ENCODE measurements around the gene MAMSTR.
"Not testable (repeated sequence)": the region's sequence is repeated elsewhere in the genome, so short reads cannot be mapped to it uniquely, and the experiment has no call there.

Gene MAMSTR

GRCh38 chr19:48683349-48683748, 36.2 kb downstream of the MAMSTR start:
- peak in 1 of 5 experiments; percentile 17 for DNase-seq

GRCh38 chr19:48681127-48681470, 38.4 kb downstream of the MAMSTR start:
- peak in 1 of 5 experiments; percentile 19 for DNase-seq

- DNase-seq, result no peak
Observed at GRCh38 chr19:48680436-48681126, 38.9 kb downstream of the MAMSTR start.

GRCh38 chr19:48680006-48680405, 39.5 kb downstream of the MAMSTR start:
- DNase-seq, result not testable (repeated sequence)

- no peak for DNase-seq
Observed at GRCh38 chr19:48678201-48678600, 41.3 kb downstream of the MAMSTR start.

- no peak for DNase-seq
Observed at GRCh38 chr19:48676887-48677286, 42.6 kb downstream of the MAMSTR start.

- DNase-seq, result no peak
Observed at GRCh38 chr19:48676487-48676886, 43.0 kb downstream of the MAMSTR start.

GRCh38 chr19:48674921-48675824, 44.4 kb downstream of the MAMSTR start:
- peak; percentile 20 to 77 (median 60) for DNase-seq

GRCh38 chr19:48674216-48674809, 45.2 kb downstream of the MAMSTR start:
- no peak for DNase-seq

GRCh38 chr19:48673436-48674100, 46.0 kb downstream of the MAMSTR start:
- DNase-seq, result no peak

GRCh38 chr19:48672994-48673393, 46.5 kb downstream of the MAMSTR start, which contains the start of gene NTN5:
NTN5 (minus strand) TSS chr19:48673017; CDS start chr19:48670986, 2,031 bp downstream.
- DNase-seq, result no peak

- no peak for DNase-seq
Observed at GRCh38 chr19:48671446-48671995, 48.0 kb downstream of the MAMSTR start.

- no peak for DNase-seq
Observed at GRCh38 chr19:48670699-48671445, 48.7 kb downstream of the MAMSTR start.

- no peak for DNase-seq
Observed at GRCh38 chr19:48669903-48670668, 49.4 kb downstream of the MAMSTR start.

GRCh38 chr19:48668761-48669160, 50.8 kb downstream of the MAMSTR start:
- no peak for DNase-seq

GRCh38 chr19:48668332-48668731, 51.2 kb downstream of the MAMSTR start:
- DNase-seq, result no peak

- DNase-seq, result no peak
Observed at GRCh38 chr19:48665786-48666185, 53.7 kb downstream of the MAMSTR start.

- no peak for DNase-seq
Observed at GRCh38 chr19:48664476-48664875, 55.0 kb downstream of the MAMSTR start.

- no peak for DNase-seq
Observed at GRCh38 chr19:48663667-48664066, 55.9 kb downstream of the MAMSTR start.

Measured in T-helper 2 cell (primary cell).